ENCODE measurements around the gene CSPG4. TPM values are rescaled to one million over a fixed set of nuclear protein-coding genes. Genes with fewer than 3 reads are reported as not detected.

The CSPG4 gene
- total and polyA plus RNA-seq, 9 of the 15 experiments (the other 6 are each of a cell fraction or from before 2014, with no cell fraction given), result under 0.01 to 0.07 (median 0.04) TPM; not detected in 5

- TF ChIP-seq BCOR (IDR thresholded peaks at IDR 0.05) (peak; percentile 92), ZFP1 (CRISPR knock-in tag; IDR thresholded peaks at IDR 0.05) (no peak), FOXP1 (CRISPR knock-in tag; IDR thresholded peaks at IDR 0.05) (0 out of 2 replicates have a peak, but pooled peaks have one; percentile 51), SMARCA5 (IDR thresholded peaks at IDR 0.05) (peak; percentile 75), RBM25 (IDR thresholded peaks at IDR 0.05; ENCODE audit: low read depth, low read length, severe bottlenecking) (peak; percentile 66), YY1 (IDR thresholded peaks at IDR 0.05; ENCODE audit: borderline replicate concordance in 1 of 3, control insufficient read depth in 1 of 3, extremely low read depth in 1 of 3, insufficient read depth in 3 of 3, insufficient read length in 1 of 3, insufficient replicate concordance in 2 of 3, low read depth in 1 of 3, low read length in 2 of 3) (peak in 1 of 3 experiments; percentile 32), SIN3A (IDR thresholded peaks at IDR 0.05; ENCODE audit: borderline replicate concordance in 2 of 2, control insufficient read depth in 1 of 2, low read depth in 2 of 2, low read length in 2 of 2) (0 out of 4 replicates have a peak, but pooled peaks of 1 of the 2 experiments have one; percentile 9), ZNF589 (CRISPR knock-in tag; IDR thresholded peaks at IDR 0.05; ENCODE audit: low read depth) (no peak), MAX (CRISPR knock-in tag; IDR thresholded peaks at IDR 0.05) (0 out of 2 replicates have a peak, but pooled peaks have one; percentile 10), KDM1A (IDR thresholded peaks at IDR 0.05) (peak in 1 of 2 experiments; percentile 41; a peak in 1 of 4 replicates)
Measured at GRCh38 chr15:75651810-75652543, 60.7 kb downstream of the CSPG4 start (continued).
